ENCODE data around the gene TWIST2.

GRCh38 chr2:238822955-238823354 is 24.9 kb upstream of the TWIST2 start:
- TF ChIP-seq YY1 (IDR thresholded peaks at IDR 0.05; ENCODE audit: insufficient read depth, insufficient read length) = no peak
- no peak for TF ChIP-seq ZNF274 (IDR thresholded peaks at IDR 0.05; ENCODE audit: low read depth, low read length)
- TF ChIP-seq SUZ12 (IDR thresholded peaks at IDR 0.05; ENCODE audit: extremely low read depth, insufficient read depth, insufficient read length) = no peak

All from NT2/D1 (cell line).